HepG2 (cell line): ENCODE data around the gene LZTS2. TPM values are rescaled to one million over a fixed set of nuclear protein-coding genes. Genes with fewer than 3 reads are reported as not detected.
A peak's percentile ranks its signal among the peaks of the same experiment; 100 is the strongest.

Experiments
- AKAP8 ChIP-seq: sonication (generic); formaldehyde crosslinking; IDR thresholded peaks from 2 replicates; pipeline ENCODE4 v1.5.1; 2020; ENCODE audit warnings: mild to moderate bottlenecking, missing genetic modification reagents
- ATF7 ChIP-seq, 2 experiments: fragments of 450-650 bp in 1 of 2; sonication (generic) in 1 of 2; formaldehyde crosslinking in 1 of 2; IDR thresholded peaks; 2 replicates each; pipeline versions ENCODE4 v1.4.0 to v1.6.1; 2016 to 2020; ENCODE audit warnings: antibody characterized with exemption in 1 of 2, mild to moderate bottlenecking in 1 of 2, missing genetic modification reagents in 1 of 2
- CBFB ChIP-seq: sonication (generic); formaldehyde crosslinking; IDR thresholded peaks from 2 replicates; pipeline ENCODE4 v1.4.0; 2020; ENCODE audit warnings: missing genetic modification reagents
- LCORL ChIP-seq, 2 experiments: fragments of 450-650 bp in 1 of 2; sonication (generic) in 1 of 2; formaldehyde crosslinking in 1 of 2; IDR thresholded peaks; 2 replicates each; pipeline versions ENCODE4 v1.5.0 to v1.6.1; 2017 to 2020; ENCODE audit warnings: antibody characterized with exemption in 1 of 2, missing genetic modification reagents in 1 of 2
- SETDB1 ChIP-seq: sonication (generic); formaldehyde crosslinking; IDR thresholded peaks from 2 replicates; pipeline ENCODE4 v1.5.1; 2020; ENCODE audit warnings: missing genetic modification reagents, mild to moderate bottlenecking, borderline replicate concordance
- SUZ12 ChIP-seq: fragments of 150-350 bp; IDR thresholded peaks from 2 replicates; pipeline ENCODE4 v1.6.1; 2014; ENCODE audit warnings: low read depth, low read length
- YEATS2 ChIP-seq: sonication (generic); formaldehyde crosslinking; IDR thresholded peaks from 2 replicates; pipeline ENCODE4 v1.4.0; 2020; ENCODE audit warnings: missing genetic modification reagents, borderline replicate concordance
- ZFP36 ChIP-seq: fragments of 150-350 bp; IDR thresholded peaks from 2 replicates; pipeline ENCODE4 v1.6.1; 2018; ENCODE audit warnings: borderline replicate concordance, low read length, low read depth; ENCODE audit not compliant: partially characterized antibody
- ZNF235 ChIP-seq: sonication (generic); formaldehyde crosslinking; IDR thresholded peaks from 2 replicates; pipeline ENCODE4 v1.8.1; 2023; ENCODE audit warnings: mild to moderate bottlenecking, missing genetic modification reagents, borderline replicate concordance
- ZNF441 ChIP-seq: sonication (generic); formaldehyde crosslinking; IDR thresholded peaks from 2 replicates; pipeline ENCODE4 v1.7.0; 2021; ENCODE audit warnings: missing genetic modification reagents, borderline replicate concordance
- ZNF577 ChIP-seq: sonication (generic); formaldehyde crosslinking; IDR thresholded peaks from 2 replicates; pipeline ENCODE4 v1.4.0; 2020; ENCODE audit warnings: mild to moderate bottlenecking, low read depth, missing genetic modification reagents, borderline replicate concordance
- ZNF598 ChIP-seq: sonication (generic); formaldehyde crosslinking; IDR thresholded peaks from 2 replicates; pipeline ENCODE4 v1.5.1; 2020; ENCODE audit warnings: mild to moderate bottlenecking, missing genetic modification reagents, borderline replicate concordance
- ZNF781 ChIP-seq: sonication (generic); formaldehyde crosslinking; IDR thresholded peaks from 2 replicates; pipeline ENCODE4 v1.5.1; 2020; ENCODE audit warnings: borderline replicate concordance, mild to moderate bottlenecking, missing genetic modification reagents; ENCODE audit errors: not compliant biosample characterization
- polyA plus RNA-seq, 8 experiments: library from polyadenylated mRNA; depleted of rRNA in 3 of 8; stranded (reverse) in 7 of 8; unstranded in 1 of 8; fragments of >200 nt; fragmentation: Illumina TruSeq in 4 of 8; extraction: Trizol in 4 of 8; gene quantifications; 2 replicates each; pipeline versions ENCODE4 v1.2.1 to v1.2.3, GENCODE V29; 2011 to 2016; ENCODE audit warnings: low read depth in 4 of 8, missing spikeins in 1 of 8, mixed read lengths in 1 of 8; ENCODE audit not compliant: insufficient read depth in 1 of 8
- total RNA-seq, 5 experiments: library from RNA; depleted of rRNA; stranded (reverse); fragments of >200 nt; fragmentation: Illumina TruSeq; extraction: Trizol; gene quantifications; 2 replicates each; pipeline ENCODE4 v1.2.3, GENCODE V29; 2016; ENCODE audit warnings: low read depth in 1 of 5
- TF ChIP-seq, protein P1 (sequence below): IDR thresholded peaks from 2 replicates; pipeline ENCODE4 v1.6.1; 2016; ENCODE audit warnings: missing compliant biosample characterization, missing genetic modification reagents, borderline replicate concordance
- TF ChIP-seq, protein P2 (sequence below): sonication (generic); formaldehyde crosslinking; IDR thresholded peaks from 2 replicates; pipeline ENCODE4 v1.4.0; 2020; ENCODE audit warnings: missing genetic modification reagents
- TF ChIP-seq, protein P3 (sequence below): sonication (generic); formaldehyde crosslinking; IDR thresholded peaks from 2 replicates; pipeline ENCODE4 v1.4.0; 2020; ENCODE audit warnings: missing genetic modification reagents, low read depth, mild to moderate bottlenecking, borderline replicate concordance
- TF ChIP-seq, protein P4 (sequence below): sonication (generic); formaldehyde crosslinking; IDR thresholded peaks from 2 replicates; pipeline ENCODE4 v1.4.0; 2020; ENCODE audit warnings: missing genetic modification reagents

LZTS2 gene
- total and polyA plus RNA-seq, 2 of the 13 experiments (the other 11 are each of a cell fraction or from before 2014, with no cell fraction given) = 43.6 to 65.6 TPM

DNA sequence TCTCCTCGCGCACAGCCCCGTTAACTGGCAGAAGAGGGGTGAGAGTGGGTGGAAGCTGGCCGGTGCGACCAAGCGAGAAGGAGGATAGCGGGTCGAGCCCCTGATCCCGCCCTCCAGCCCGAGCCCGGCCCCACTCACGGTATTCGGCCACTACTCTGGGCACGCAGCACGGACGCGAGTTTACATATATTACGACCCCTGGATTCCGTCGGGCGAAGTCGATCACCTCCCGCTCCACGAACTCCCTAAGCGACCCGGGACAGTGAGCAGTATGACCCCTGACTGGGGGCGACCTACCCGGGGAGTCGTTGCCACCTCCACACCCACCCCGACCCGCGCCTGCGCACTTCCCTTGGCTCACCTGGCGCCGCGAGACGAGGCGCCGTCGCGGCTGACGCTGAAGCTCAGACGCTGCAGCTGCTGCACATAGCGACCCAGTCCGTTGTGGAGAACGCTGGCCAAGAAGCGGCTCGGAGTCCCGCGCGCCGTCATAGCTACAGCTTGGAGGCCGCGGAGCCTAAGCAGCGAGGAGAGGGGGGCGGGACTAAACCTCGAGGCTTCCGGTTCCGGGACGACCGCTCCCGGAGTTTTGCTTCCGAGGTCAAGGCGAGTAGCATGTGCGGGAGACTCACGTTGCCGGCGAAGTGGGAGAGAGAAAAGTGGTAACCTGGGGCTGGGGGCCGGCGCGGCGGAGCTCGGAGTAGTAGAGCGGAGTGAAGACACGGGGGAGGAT is 12.5 kb upstream of the LZTS2 start, which contains the start of the genes MRPL43 and TWNK (continued):
- TF ChIP-seq ZNF441 (CRISPR knock-in tag) = 0 out of 2 replicates have a peak, but pooled peaks have one; percentile 15
- TF ChIP-seq ZFP36 = no peak
- peak; percentile 66 for TF ChIP-seq ZNF781 (CRISPR knock-in tag)
- no peak for TF ChIP-seq SUZ12
- no peak for TF ChIP-seq LCORL (IDR thresholded peaks at IDR 0.05)
- TF ChIP-seq LCORL (CRISPR knock-in tag; IDR thresholded peaks at IDR 0.05) = 0 out of 2 replicates have a peak, but pooled peaks have one; percentile 18
- TF ChIP-seq, protein P1, sequence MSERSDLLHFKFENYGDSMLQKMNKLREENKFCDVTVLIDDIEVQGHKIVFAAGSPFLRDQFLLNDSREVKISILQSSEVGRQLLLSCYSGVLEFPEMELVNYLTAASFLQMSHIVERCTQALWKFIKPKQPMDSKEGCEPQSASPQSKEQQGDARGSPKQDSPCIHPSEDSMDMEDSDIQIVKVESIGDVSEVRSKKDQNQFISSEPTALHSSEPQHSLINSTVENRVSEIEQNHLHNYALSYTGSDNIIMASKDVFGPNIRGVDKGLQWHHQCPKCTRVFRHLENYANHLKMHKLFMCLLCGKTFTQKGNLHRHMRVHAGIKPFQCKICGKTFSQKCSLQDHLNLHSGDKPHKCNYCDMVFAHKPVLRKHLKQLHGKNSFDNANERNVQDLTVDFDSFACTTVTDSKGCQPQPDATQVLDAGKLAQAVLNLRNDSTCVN = 0 out of 2 replicates have a peak, but pooled peaks have one; percentile 32
- TF ChIP-seq AKAP8 (CRISPR knock-in tag) = peak; percentile 93; the same call in 1 of the 2 replicates
- TF ChIP-seq, protein P2, sequence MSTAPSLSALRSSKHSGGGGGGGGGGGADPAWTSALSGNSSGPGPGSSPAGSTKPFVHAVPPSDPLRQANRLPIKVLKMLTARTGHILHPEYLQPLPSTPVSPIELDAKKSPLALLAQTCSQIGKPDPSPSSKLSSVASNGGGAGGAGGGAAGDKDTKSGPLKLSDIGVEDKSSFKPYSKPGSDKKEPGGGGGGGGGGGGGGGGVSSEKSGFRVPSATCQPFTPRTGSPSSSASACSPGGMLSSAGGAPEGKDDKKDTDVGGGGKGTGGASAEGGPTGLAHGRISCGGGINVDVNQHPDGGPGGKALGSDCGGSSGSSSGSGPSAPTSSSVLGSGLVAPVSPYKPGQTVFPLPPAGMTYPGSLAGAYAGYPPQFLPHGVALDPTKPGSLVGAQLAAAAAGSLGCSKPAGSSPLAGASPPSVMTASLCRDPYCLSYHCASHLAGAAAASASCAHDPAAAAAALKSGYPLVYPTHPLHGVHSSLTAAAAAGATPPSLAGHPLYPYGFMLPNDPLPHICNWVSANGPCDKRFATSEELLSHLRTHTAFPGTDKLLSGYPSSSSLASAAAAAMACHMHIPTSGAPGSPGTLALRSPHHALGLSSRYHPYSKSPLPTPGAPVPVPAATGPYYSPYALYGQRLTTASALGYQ (CRISPR knock-in tag) = peak; percentile 55; the same call in 1 of the 2 replicates
- TF ChIP-seq ZNF598 (CRISPR knock-in tag) = peak; percentile 2; the same call in 1 of the 2 replicates
- peak; percentile 51; the same call in 1 of the 2 replicates for TF ChIP-seq ZNF235 (CRISPR knock-in tag)
- peak; percentile 65; the same call in 1 of the 2 replicates for TF ChIP-seq CBFB (CRISPR knock-in tag)
- TF ChIP-seq YEATS2 (CRISPR knock-in tag) = peak; percentile 86
- no peak for TF ChIP-seq ZNF577 (CRISPR knock-in tag)
- TF ChIP-seq ATF7 (IDR thresholded peaks at IDR 0.05) = no peak
- TF ChIP-seq ATF7 (CRISPR knock-in tag; IDR thresholded peaks at IDR 0.05) = peak; percentile 15; the same call in 1 of the 2 replicates
- TF ChIP-seq, protein P3, sequence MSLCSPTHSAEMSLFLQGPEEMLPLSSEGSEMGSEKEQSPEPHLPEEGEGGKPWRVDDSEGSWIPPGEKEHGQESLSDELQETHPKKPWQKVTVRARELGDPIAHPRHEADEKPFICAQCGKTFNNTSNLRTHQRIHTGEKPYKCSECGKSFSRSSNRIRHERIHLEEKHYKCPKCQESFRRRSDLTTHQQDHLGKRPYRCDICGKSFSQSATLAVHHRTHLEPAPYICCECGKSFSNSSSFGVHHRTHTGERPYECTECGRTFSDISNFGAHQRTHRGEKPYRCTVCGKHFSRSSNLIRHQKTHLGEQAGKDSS (CRISPR knock-in tag) = no peak
- TF ChIP-seq, protein P4, sequence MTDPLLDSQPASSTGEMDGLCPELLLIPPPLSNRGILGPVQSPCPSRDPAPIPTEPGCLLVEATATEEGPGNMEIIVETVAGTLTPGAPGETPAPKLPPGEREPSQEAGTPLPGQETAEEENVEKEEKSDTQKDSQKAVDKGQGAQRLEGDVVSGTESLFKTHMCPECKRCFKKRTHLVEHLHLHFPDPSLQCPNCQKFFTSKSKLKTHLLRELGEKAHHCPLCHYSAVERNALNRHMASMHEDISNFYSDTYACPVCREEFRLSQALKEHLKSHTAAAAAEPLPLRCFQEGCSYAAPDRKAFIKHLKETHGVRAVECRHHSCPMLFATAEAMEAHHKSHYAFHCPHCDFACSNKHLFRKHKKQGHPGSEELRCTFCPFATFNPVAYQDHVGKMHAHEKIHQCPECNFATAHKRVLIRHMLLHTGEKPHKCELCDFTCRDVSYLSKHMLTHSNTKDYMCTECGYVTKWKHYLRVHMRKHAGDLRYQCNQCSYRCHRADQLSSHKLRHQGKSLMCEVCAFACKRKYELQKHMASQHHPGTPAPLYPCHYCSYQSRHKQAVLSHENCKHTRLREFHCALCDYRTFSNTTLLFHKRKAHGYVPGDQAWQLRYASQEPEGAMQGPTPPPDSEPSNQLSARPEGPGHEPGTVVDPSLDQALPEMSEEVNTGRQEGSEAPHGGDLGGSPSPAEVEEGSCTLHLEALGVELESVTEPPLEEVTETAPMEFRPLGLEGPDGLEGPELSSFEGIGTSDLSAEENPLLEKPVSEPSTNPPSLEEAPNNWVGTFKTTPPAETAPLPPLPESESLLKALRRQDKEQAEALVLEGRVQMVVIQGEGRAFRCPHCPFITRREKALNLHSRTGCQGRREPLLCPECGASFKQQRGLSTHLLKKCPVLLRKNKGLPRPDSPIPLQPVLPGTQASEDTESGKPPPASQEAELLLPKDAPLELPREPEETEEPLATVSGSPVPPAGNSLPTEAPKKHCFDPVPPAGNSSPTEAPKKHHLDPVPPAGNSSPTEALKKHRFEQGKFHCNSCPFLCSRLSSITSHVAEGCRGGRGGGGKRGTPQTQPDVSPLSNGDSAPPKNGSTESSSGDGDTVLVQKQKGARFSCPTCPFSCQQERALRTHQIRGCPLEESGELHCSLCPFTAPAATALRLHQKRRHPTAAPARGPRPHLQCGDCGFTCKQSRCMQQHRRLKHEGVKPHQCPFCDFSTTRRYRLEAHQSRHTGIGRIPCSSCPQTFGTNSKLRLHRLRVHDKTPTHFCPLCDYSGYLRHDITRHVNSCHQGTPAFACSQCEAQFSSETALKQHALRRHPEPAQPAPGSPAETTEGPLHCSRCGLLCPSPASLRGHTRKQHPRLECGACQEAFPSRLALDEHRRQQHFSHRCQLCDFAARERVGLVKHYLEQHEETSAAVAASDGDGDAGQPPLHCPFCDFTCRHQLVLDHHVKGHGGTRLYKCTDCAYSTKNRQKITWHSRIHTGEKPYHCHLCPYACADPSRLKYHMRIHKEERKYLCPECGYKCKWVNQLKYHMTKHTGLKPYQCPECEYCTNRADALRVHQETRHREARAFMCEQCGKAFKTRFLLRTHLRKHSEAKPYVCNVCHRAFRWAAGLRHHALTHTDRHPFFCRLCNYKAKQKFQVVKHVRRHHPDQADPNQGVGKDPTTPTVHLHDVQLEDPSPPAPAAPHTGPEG (CRISPR knock-in tag) = peak; percentile 80
- no peak for TF ChIP-seq SETDB1 (CRISPR knock-in tag)
